Mesendoderm (in vitro differentiated cells): Measurements from ENCODE around the gene SEC22B.
"Not testable (repeated sequence)": the region's sequence is repeated elsewhere in the genome, so short reads cannot be mapped to it uniquely, and the experiment has no call there.

Experiments used
- DNase-seq: peaks from one replicate; pipeline ENCODE4 v3.0.0; 2013
- H2AK5ac ChIP-seq: 2 replicates; pipeline ENCODE4 v1.6.1; 2013; ENCODE audit warnings: low read length, inconsistent platforms
- H2BK120ac ChIP-seq: 2 replicates; pipeline ENCODE4 v1.6.1; 2013; ENCODE audit warnings: low read depth, mild to moderate bottlenecking, low read length, moderate library complexity, mixed read lengths
- H2BK15ac ChIP-seq: replicated peaks from 2 replicates; pipeline ENCODE4 v1.6.1; 2013; ENCODE audit warnings: low read depth, mild to moderate bottlenecking, moderate library complexity
- H2BK5ac ChIP-seq: 2 replicates; pipeline ENCODE4 v1.6.1; 2013; ENCODE audit warnings: low read length, inconsistent platforms
- H3K18ac ChIP-seq: 2 replicates; pipeline ENCODE4 v1.6.1; 2013; ENCODE audit warnings: mild to moderate bottlenecking, low read length, mixed read lengths
- H3K23ac ChIP-seq: one replicate; pipeline ENCODE4 v1.6.1; 2013; ENCODE audit warnings: low read length
- H3K27ac ChIP-seq: 2 replicates; pipeline ENCODE4 v1.5.1; 2013; ENCODE audit warnings: low read depth, mild to moderate bottlenecking, inconsistent platforms, low read length, moderate library complexity
- H3K27me3 ChIP-seq: 2 replicates; pipeline ENCODE4 v1.6.1; 2013; ENCODE audit warnings: low read length, control low read depth, mild to moderate bottlenecking, inconsistent platforms; ENCODE audit not compliant: insufficient read depth, poor library complexity
- H3K36me3 ChIP-seq: 2 replicates; pipeline ENCODE4 v1.6.1; 2013; ENCODE audit warnings: low read length, inconsistent platforms; ENCODE audit not compliant: control insufficient read depth, insufficient read depth
- H3K4ac ChIP-seq: one replicate; pipeline ENCODE4 v1.6.1; 2013; ENCODE audit warnings: low read depth, mild to moderate bottlenecking, low read length, moderate library complexity
- H3K4me1 ChIP-seq: 2 replicates; pipeline ENCODE4 v1.6.1; 2013; ENCODE audit warnings: low read depth, low read length, inconsistent platforms; ENCODE audit not compliant: control insufficient read depth
- H3K4me2 ChIP-seq: 2 replicates; pipeline ENCODE4 v1.6.1; 2013; ENCODE audit warnings: low read length
- H3K4me3 ChIP-seq: 2 replicates; pipeline ENCODE4 v1.5.1; 2013; ENCODE audit warnings: mild to moderate bottlenecking, low read length
- H3K56ac ChIP-seq: one replicate; pipeline ENCODE4 v1.6.1; 2013; ENCODE audit warnings: low read length
- H3K79me1 ChIP-seq: 2 replicates; pipeline ENCODE4 v1.6.1; 2013; ENCODE audit warnings: low read length, inconsistent platforms
- H3K79me2 ChIP-seq: 2 replicates; pipeline ENCODE4 v1.6.1; 2013; ENCODE audit warnings: mild to moderate bottlenecking, low read length; ENCODE audit not compliant: control insufficient read depth, insufficient read depth
- H3K9ac ChIP-seq: 2 replicates; pipeline ENCODE4 v1.6.1; 2013; ENCODE audit warnings: low read length, inconsistent platforms
- H4K5ac ChIP-seq: one replicate; pipeline ENCODE4 v1.6.1; 2013; ENCODE audit warnings: low read length
- H4K8ac ChIP-seq: one replicate; pipeline ENCODE4 v1.6.1; 2013; ENCODE audit warnings: low read depth, mild to moderate bottlenecking, control low read depth, low read length, moderate library complexity
- WGBS: extraction: QIAGEN DNeasy Blood & Tissue Kit; methylation state at CpG from one replicate; pipeline ENCODE4 v1.1.7; 2013; ENCODE audit warnings: low lambda C conversion rate, missing lambda C conversion rate; ENCODE audit not compliant: insufficient coverage; ENCODE audit errors: extremely low coverage; 5-methylcytosine and 5-hydroxymethylcytosine counted together

The SEC22B gene

GRCh38 chr1:120117371-120118177 lies 58.7 kb downstream of the SEC22B start:
- not testable (repeated sequence) for H3K23ac ChIP-seq, H3K27ac ChIP-seq, H2BK5ac ChIP-seq, H3K79me2 ChIP-seq, H2BK15ac ChIP-seq, H3K4me3 ChIP-seq, H3K36me3 ChIP-seq, H3K9ac ChIP-seq, H3K4me1 ChIP-seq, H2AK5ac ChIP-seq, H3K56ac ChIP-seq, H4K8ac ChIP-seq, H2BK120ac ChIP-seq, H3K4me2 ChIP-seq, DNase-seq, H3K27me3 ChIP-seq, H3K18ac ChIP-seq, H3K4ac ChIP-seq, H4K5ac ChIP-seq, H3K79me1 ChIP-seq
- WGBS, result no CpG with 5 or more reads among the region's 4 CpGs

GRCh38 chr1:120116094-120116493 lies 60.2 kb downstream of the SEC22B start:
- H3K4me3 ChIP-seq, H3K18ac ChIP-seq, H3K4ac ChIP-seq, H2BK5ac ChIP-seq, H3K79me2 ChIP-seq, H3K4me2 ChIP-seq, H3K56ac ChIP-seq, H3K79me1 ChIP-seq, H3K4me1 ChIP-seq, H2BK15ac ChIP-seq, H3K27ac ChIP-seq, H3K27me3 ChIP-seq, H2BK120ac ChIP-seq, H4K8ac ChIP-seq, DNase-seq, H3K9ac ChIP-seq, H2AK5ac ChIP-seq, H4K5ac ChIP-seq, H3K36me3 ChIP-seq, H3K23ac ChIP-seq: not testable (repeated sequence)
- no CpG with 5 or more reads among the region's 2 CpGs for WGBS

- WGBS, result no CpG with 5 or more reads among the region's 3 CpGs
Observed at GRCh38 chr1:120113134-120113533, 63.2 kb downstream of the SEC22B start.

GRCh38 chr1:120112212-120112611 lies 64.1 kb downstream of the SEC22B start:
- not testable (repeated sequence) for H3K27me3 ChIP-seq, H3K4me3 ChIP-seq, H3K4me1 ChIP-seq, H2BK120ac ChIP-seq, H3K18ac ChIP-seq, H3K56ac ChIP-seq, H3K23ac ChIP-seq, DNase-seq, H3K4me2 ChIP-seq, H3K9ac ChIP-seq, H3K79me2 ChIP-seq, H3K36me3 ChIP-seq, H2BK15ac ChIP-seq, H4K8ac ChIP-seq, H3K79me1 ChIP-seq, H3K27ac ChIP-seq, H2BK5ac ChIP-seq, H2AK5ac ChIP-seq, H3K4ac ChIP-seq, H4K5ac ChIP-seq
- no CpG with 5 or more reads among the region's 5 CpGs for WGBS

More at GRCh38 chr1:120113134-120113533, 63.2 kb downstream of the SEC22B start:
- not testable (repeated sequence) for H3K56ac ChIP-seq, H2BK5ac ChIP-seq, H3K27me3 ChIP-seq, H3K4me2 ChIP-seq, H3K9ac ChIP-seq, H3K4me3 ChIP-seq, H4K8ac ChIP-seq, H3K79me2 ChIP-seq, H3K79me1 ChIP-seq, H2BK15ac ChIP-seq, H3K4ac ChIP-seq, H3K27ac ChIP-seq, H2AK5ac ChIP-seq, H4K5ac ChIP-seq, H3K18ac ChIP-seq, H2BK120ac ChIP-seq, H3K4me1 ChIP-seq, H3K23ac ChIP-seq, H3K36me3 ChIP-seq, DNase-seq

- not testable (repeated sequence) for H3K4me2 ChIP-seq, H3K9ac ChIP-seq
- WGBS, result no CpG with 5 or more reads among the region's 3 CpGs
Observed at GRCh38 chr1:120111771-120112170, 64.5 kb downstream of the SEC22B start.

GRCh38 chr1:120111008-120111407 lies 65.3 kb downstream of the SEC22B start:
- H4K5ac ChIP-seq, H3K56ac ChIP-seq, H3K4me2 ChIP-seq, H2BK5ac ChIP-seq, H3K4me1 ChIP-seq, H2BK120ac ChIP-seq, H3K36me3 ChIP-seq, H3K79me2 ChIP-seq, H3K9ac ChIP-seq, H3K27ac ChIP-seq, H4K8ac ChIP-seq, H3K23ac ChIP-seq, H3K4me3 ChIP-seq, DNase-seq, H3K18ac ChIP-seq, H2AK5ac ChIP-seq, H3K27me3 ChIP-seq, H2BK15ac ChIP-seq, H3K4ac ChIP-seq, H3K79me1 ChIP-seq: not testable (repeated sequence)
- no CpG with 5 or more reads among the region's 2 CpGs for WGBS

More at GRCh38 chr1:120111771-120112170, 64.5 kb downstream of the SEC22B start:
- not testable (repeated sequence) for H3K27me3 ChIP-seq, H3K79me1 ChIP-seq, H4K8ac ChIP-seq, DNase-seq, H3K36me3 ChIP-seq, H3K79me2 ChIP-seq, H2BK120ac ChIP-seq, H2BK15ac ChIP-seq, H3K18ac ChIP-seq, H3K27ac ChIP-seq, H3K4me3 ChIP-seq, H4K5ac ChIP-seq, H3K4me1 ChIP-seq, H2AK5ac ChIP-seq, H3K4ac ChIP-seq, H3K23ac ChIP-seq, H2BK5ac ChIP-seq, H3K56ac ChIP-seq
